CD14-positive monocyte (primary cell): ENCODE data around the gene PSEN2. TPM values are rescaled to one million over a fixed set of nuclear protein-coding genes. Genes with fewer than 3 reads are reported as not detected.

Experiments used
- DNase-seq, 3 donors: peaks; one replicate each; pipeline ENCODE4 v3.0.0-alpha.2; 2011 to 2022
- H2AFZ ChIP-seq: 2 replicates; pipeline ENCODE4 v1.6.0; 2012; ENCODE audit warnings: mild to moderate bottlenecking, low read depth, low read length, inconsistent platforms; ENCODE audit not compliant: insufficient read depth, poor library complexity, severe bottlenecking
- H3K27ac ChIP-seq, 2 donors: 1 replicate in 1 of 2; 2 replicates in 1 of 2; pipeline ENCODE4 v1.5.1; 2012 to 2013; ENCODE audit warnings: low read length in 2 of 2, control low read depth in 1 of 2, inconsistent platforms in 1 of 2, low read depth in 1 of 2, mild to moderate bottlenecking in 1 of 2
- H3K27me3 ChIP-seq, 2 donors: one replicate each; pipeline versions ENCODE4 v1.6.0 to v1.6.1; 2011 to 2013; ENCODE audit warnings: low read length in 2 of 2; ENCODE audit not compliant: control insufficient read depth in 2 of 2, insufficient read depth in 2 of 2
- H3K36me3 ChIP-seq, 2 donors: replicated peaks in 1 of 2; 1 replicate in 1 of 2; 2 replicates in 1 of 2; pipeline versions ENCODE4 v1.5.1 to v1.6.1; 2012 to 2013; ENCODE audit warnings: low read length in 2 of 2, control low read depth in 1 of 2, inconsistent platforms in 1 of 2, mild to moderate bottlenecking in 1 of 2; ENCODE audit not compliant: insufficient read depth in 2 of 2, control insufficient read depth in 1 of 2
- H3K4me1 ChIP-seq, 2 donors: 1 replicate in 1 of 2; 2 replicates in 1 of 2; pipeline versions ENCODE4 v1.5.1 to v1.6.1; 2012 to 2013; ENCODE audit warnings: low read length in 2 of 2, control low read depth in 1 of 2, inconsistent platforms in 1 of 2, mild to moderate bottlenecking in 1 of 2, moderate library complexity in 1 of 2; ENCODE audit not compliant: insufficient read depth in 2 of 2, control insufficient read depth in 1 of 2
- H3K4me2 ChIP-seq: replicated peaks from 2 replicates; pipeline ENCODE3; 2012; ENCODE audit warnings: low read length, moderate library complexity, mild to moderate bottlenecking; ENCODE audit not compliant: poor library complexity, severe bottlenecking; ENCODE audit errors: extremely low read depth
- H3K4me3 ChIP-seq, 3 experiments: fragments of 200-600 bp in 1 of 3; sonication (generic) in 1 of 3; replicated peaks in 1 of 3; 1 replicate in 2 of 3; 2 replicates in 1 of 3; pipeline ENCODE4 v1.5.1; 2011 to 2013; ENCODE audit warnings: low read length in 3 of 3, mild to moderate bottlenecking in 3 of 3, control low read depth in 2 of 3, low read depth in 2 of 3, inconsistent platforms in 1 of 3, moderate library complexity in 1 of 3
- H3K79me2 ChIP-seq: 2 replicates; pipeline ENCODE4 v1.6.0; 2012; ENCODE audit warnings: mild to moderate bottlenecking, control low read depth, inconsistent platforms, low read length, moderate library complexity; ENCODE audit not compliant: insufficient read depth
- H3K9ac ChIP-seq: 2 replicates; pipeline ENCODE4 v1.6.0; 2017; ENCODE audit warnings: low read length, mild to moderate bottlenecking; ENCODE audit not compliant: insufficient read depth, poor library complexity, severe bottlenecking
- H3K9me3 ChIP-seq, 2 donors: replicated peaks in 1 of 2; 1 replicate in 1 of 2; 2 replicates in 1 of 2; pipeline versions ENCODE4 v1.5.1 to v1.6.1; 2012 to 2013; ENCODE audit warnings: low read length in 2 of 2, control low read depth in 1 of 2; ENCODE audit not compliant: control insufficient read depth in 1 of 2, insufficient read depth in 1 of 2
- H4K20me1 ChIP-seq: 2 replicates; pipeline ENCODE4 v1.6.0; 2012; ENCODE audit warnings: mild to moderate bottlenecking, low read length, control low read depth, moderate library complexity; ENCODE audit not compliant: insufficient read depth
- H3K27ac Mint-ChIP-seq, 7 donors: one replicate each; pipeline ENCODE4 v1.8.0; 2020; ENCODE audit warnings: mild to moderate bottlenecking in 7 of 7, mixed read lengths in 7 of 7, moderate library complexity in 6 of 7, inconsistent platforms in 2 of 7
- H3K27me3 Mint-ChIP-seq, 3 donors: one replicate each; pipeline ENCODE4 v1.8.0; 2021 to 2022; ENCODE audit warnings: low read depth in 3 of 3, mild to moderate bottlenecking in 3 of 3, mixed read lengths in 3 of 3, moderate library complexity in 3 of 3, inconsistent platforms in 1 of 3
- H3K36me3 Mint-ChIP-seq, 2 donors: one replicate each; pipeline ENCODE4 v1.8.0; 2020; ENCODE audit warnings: mixed read lengths in 2 of 2, inconsistent platforms in 1 of 2, mild to moderate bottlenecking in 1 of 2
- H3K4me1 Mint-ChIP-seq: one replicate; pipeline ENCODE4 v1.8.0; 2020; ENCODE audit warnings: mild to moderate bottlenecking, mixed read lengths
- H3K4me3 Mint-ChIP-seq, 2 donors: one replicate each; pipeline ENCODE4 v1.8.0; 2020; ENCODE audit warnings: mild to moderate bottlenecking in 2 of 2, mixed read lengths in 2 of 2, moderate library complexity in 1 of 2
- H3K9me3 Mint-ChIP-seq, 7 donors: one replicate each; pipeline ENCODE4 v1.8.0; 2020 to 2022; ENCODE audit warnings: mixed read lengths in 7 of 7, mild to moderate bottlenecking in 6 of 7, moderate library complexity in 6 of 7, inconsistent platforms in 2 of 7
- CTCF ChIP-seq: fragments of 200-600 bp; IDR thresholded peaks from one replicate; pipeline ENCODE4 v1.8.0; 2022; ENCODE audit warnings: antibody characterized with exemption, mild to moderate bottlenecking
- WGBS: methylation state at CpG from one replicate; pipeline ENCODE4 v1.1.5; 2013; ENCODE audit warnings: missing lambda C conversion rate; ENCODE audit not compliant: insufficient coverage; 5-methylcytosine and 5-hydroxymethylcytosine counted together
- intact Hi-C, 2 donors: fragments of 100-400 bp; cut with micrococcal nuclease; formaldehyde crosslinking; loops; one replicate each; pipeline versions ENCODE4 v1.15.0 to v1.15.1; 2023
- polyA plus RNA-seq, 3 donors: library from polyadenylated mRNA; depleted of rRNA in 1 of 3; unstranded in 2 of 3; stranded (reverse) in 1 of 3; fragments of 300-500 nt in 2 of 3; fragments of >200 nt in 1 of 3; fragmentation: Illumina TruSeq in 2 of 3; gene quantifications; 1 replicate in 2 of 3; 2 replicates in 1 of 3; pipeline ENCODE4 v1.2.3, GENCODE V29; 2012 to 2021

Gene PSEN2
- polyA plus RNA-seq, 3 donors: 8.9 to 11.8 (median 11.4) TPM

GRCh38 chr1:226864311-226864710 lies 6.1 kb upstream of the PSEN2 start:
- Histone ChIP-seq H3K36me3 (no peaks in the 10 kb centered on the region), H3K79me2 (no peaks in the 10 kb centered on the region), H3K4me2 (no peak overlapping the region), H3K27me3 (no peaks in the 10 kb centered on the region), H4K20me1 (no peaks in the 10 kb centered on the region), H2AFZ (no peak overlapping the region), H3K9ac (no peak overlapping the region), H3K4me3 (no peak overlapping the region), H3K9me3 (no peaks in the 10 kb centered on the region), H3K27ac (no peak overlapping the region), H3K4me1 (no peaks in the 10 kb centered on the region)
- no peaks in the 10 kb centered on the region for H3K36me3 Mint-ChIP-seq
- no peaks in the 10 kb centered on the region for H3K9me3 Mint-ChIP-seq
- WGBS: 91% methylated on average over 2 of the region's 4 CpGs
- no peak overlapping the region for H3K27ac Mint-ChIP-seq
- TF ChIP-seq CTCF: no peak
- DNase-seq: no peak
- H3K4me1 Mint-ChIP-seq: no peaks in the 10 kb centered on the region
- H3K27me3 Mint-ChIP-seq: peaks cover 6 to 22% (median 9%) of the 10 kb centered on the region in 3 donors
- intact Hi-C loops: no loop called here
- no peak overlapping the region for H3K4me3 Mint-ChIP-seq

- Histone ChIP-seq H3K4me2 (no peak overlapping the region), H3K79me2 (no peaks in the 10 kb centered on the region), H3K9me3 (no peaks in the 10 kb centered on the region), H4K20me1 (no peaks in the 10 kb centered on the region), H3K27ac (no peak overlapping the region), H3K36me3 (no peaks in the 10 kb centered on the region), H2AFZ (no peak overlapping the region), H3K4me1 (peaks cover 3 to 6% of the 10 kb centered on the region in 2 donors), H3K9ac (no peak overlapping the region), H3K4me3 (no peak overlapping the region), H3K27me3 (peaks cover 0 to 4% of the 10 kb centered on the region in 2 donors)
- WGBS: 60% methylated on average over 1 of the region's 4 CpGs
- no peak for DNase-seq
- intact Hi-C loops: no loop called here
- peaks cover 4% of the 10 kb centered on the region for H3K4me1 Mint-ChIP-seq
- peaks cover 13 to 22% (median 20%) of the 10 kb centered on the region in 3 donors for H3K27me3 Mint-ChIP-seq
- no peak overlapping the region for H3K27ac Mint-ChIP-seq
- H3K9me3 Mint-ChIP-seq: peaks cover 0 to 2% (median 0%) of the 10 kb centered on the region in 7 donors
- TF ChIP-seq CTCF: no peak
- H3K36me3 Mint-ChIP-seq: no peaks in the 10 kb centered on the region
- H3K4me3 Mint-ChIP-seq: no peak overlapping the region
These were observed 4.8 kb upstream of the PSEN2 start for GRCh38 chr1:226865590-226865989.
